GM23338 (cell line): ENCODE measurements around the gene GRHPR. TPM values are rescaled to one million over a fixed set of nuclear protein-coding genes. Genes with fewer than 3 reads are reported as not detected.
"Not testable (repeated sequence)": the region's sequence is repeated elsewhere in the genome, so short reads cannot be mapped to it uniquely, and the experiment has no call there.

Source experiments
- ATAC-seq: fragments of 200-7000 bp; cut with Tn5 transposase; 3 replicates; pipeline ENCODE4 v1.9.1; 2020
- DNase-seq: peaks from one replicate; pipeline ENCODE4 v3.0.0-alpha.2; 2015; ENCODE audit warnings: low spot score
- H2AFZ ChIP-seq: fragments of 200-600 bp; sonication (generic); 2 replicates; pipeline ENCODE4 v1.8.0; 2016; ENCODE audit warnings: antibody characterized with exemption, mild to moderate bottlenecking, moderate library complexity
- H3F3A ChIP-seq: fragments of 200-600 bp; sonication (generic); replicated peaks from 2 replicates; pipeline ENCODE4 v1.8.0; 2017; ENCODE audit warnings: antibody characterized with exemption, mixed run types, low read depth
- H3K27ac ChIP-seq: fragments of 200-600 bp; sonication (generic); 2 replicates; pipeline ENCODE4 v1.6.1; 2016; ENCODE audit warnings: low read depth
- H3K27me3 ChIP-seq: fragments of 200-600 bp; sonication (generic); 2 replicates; pipeline ENCODE4 v1.8.0; 2016; ENCODE audit warnings: mild to moderate bottlenecking, mixed run types, moderate library complexity; ENCODE audit not compliant: insufficient read depth
- H3K36me3 ChIP-seq: fragments of 200-600 bp; sonication (generic); 2 replicates; pipeline ENCODE4 v1.8.0; 2016; ENCODE audit warnings: mild to moderate bottlenecking; ENCODE audit not compliant: insufficient read depth
- H3K4me1 ChIP-seq: fragments of 200-600 bp; sonication (generic); 2 replicates; pipeline ENCODE4 v1.8.0; 2016; ENCODE audit warnings: mild to moderate bottlenecking, moderate library complexity; ENCODE audit not compliant: insufficient read depth
- H3K4me2 ChIP-seq: fragments of 200-600 bp; sonication (generic); 2 replicates; pipeline ENCODE4 v1.7.1; 2017; ENCODE audit warnings: mixed run types
- H3K4me3 ChIP-seq: fragments of 200-600 bp; sonication (generic); 2 replicates; pipeline ENCODE4 v1.6.1; 2016; ENCODE audit warnings: mixed run types
- H3K79me2 ChIP-seq: fragments of 200-600 bp; sonication (generic); replicated peaks from 2 replicates; pipeline ENCODE4 v1.8.0; 2017; ENCODE audit warnings: mild to moderate bottlenecking; ENCODE audit not compliant: insufficient read depth
- H3K9me2 ChIP-seq: fragments of 200-600 bp; sonication (generic); 2 replicates; pipeline ENCODE4 v1.8.0; 2017; ENCODE audit not compliant: insufficient read depth
- H4K20me1 ChIP-seq: fragments of 200-600 bp; sonication (generic); replicated peaks from 2 replicates; pipeline ENCODE4 v1.8.0; 2017; ENCODE audit warnings: mild to moderate bottlenecking; ENCODE audit not compliant: insufficient read depth
- H3K27ac Mint-ChIP-seq: 2 replicates; pipeline ENCODE4 v1.8.0; 2020; ENCODE audit warnings: inconsistent platforms, mild to moderate bottlenecking, moderate library complexity, mixed read lengths
- H3K27me3 Mint-ChIP-seq: 3 replicates; pipeline ENCODE4 v1.8.0; 2022; ENCODE audit warnings: low read depth, mild to moderate bottlenecking, moderate library complexity, mixed read lengths, inconsistent platforms; ENCODE audit not compliant: insufficient read depth, poor library complexity
- H3K36me3 Mint-ChIP-seq: 3 replicates; pipeline ENCODE4 v1.8.0; 2021; ENCODE audit warnings: low read depth, mild to moderate bottlenecking, inconsistent platforms, moderate library complexity, mixed read lengths
- H3K4me1 Mint-ChIP-seq: 3 replicates; pipeline ENCODE4 v1.8.0; 2020; ENCODE audit warnings: mild to moderate bottlenecking, inconsistent platforms, mixed read lengths
- H3K4me3 Mint-ChIP-seq: 3 replicates; pipeline ENCODE4 v1.8.0; 2021; ENCODE audit warnings: moderate library complexity, mild to moderate bottlenecking, inconsistent platforms, mixed read lengths
- H3K9me3 Mint-ChIP-seq: 3 replicates; pipeline ENCODE4 v1.8.0; 2020; ENCODE audit warnings: moderate library complexity, mild to moderate bottlenecking, inconsistent platforms, mixed read lengths
- CREB1 ChIP-seq: fragments of 250-450 bp; sonication (Bioruptor Pico); IDR thresholded peaks from 2 replicates; pipeline ENCODE4 v1.5.0; 2020; ENCODE audit warnings: low read depth, mild to moderate bottlenecking, moderate library complexity
- EZH2 ChIP-seq: fragments of 200-600 bp; sonication (generic); IDR thresholded peaks from one replicate; pipeline ENCODE4 v1.8.0; 2017; ENCODE audit warnings: antibody characterized with exemption, mild to moderate bottlenecking, low read depth; ENCODE audit not compliant: unreplicated experiment
- JUNB ChIP-seq: IDR thresholded peaks from one replicate; pipeline ENCODE4 v1.6.1; 2016; ENCODE audit warnings: antibody characterized with exemption; ENCODE audit not compliant: unreplicated experiment
- NANOG ChIP-seq: IDR thresholded peaks from 2 replicates; pipeline ENCODE4 v1.6.1; 2016; ENCODE audit warnings: antibody characterized with exemption, borderline replicate concordance
- ZNF114 ChIP-seq: fragments of 250-450 bp; sonication (Bioruptor Pico); IDR thresholded peaks from 2 replicates; pipeline ENCODE4 v1.5.0; 2020; ENCODE audit warnings: mild to moderate bottlenecking, moderate library complexity
- ZNF331 ChIP-seq: fragments of 250-450 bp; sonication (Bioruptor Pico); IDR thresholded peaks from 2 replicates; pipeline ENCODE4 v1.5.0; 2020; ENCODE audit warnings: low read depth, mild to moderate bottlenecking, moderate library complexity
- polyA plus RNA-seq: library from polyadenylated mRNA; unstranded; fragments of >200 nt; fragmentation: Nextera tagmentation; extraction: Ambion mirVana; gene quantifications from 2 replicates; pipeline ENCODE4 v1.2.1, GENCODE V29; 2016
- total RNA-seq: library from RNA; depleted of rRNA; stranded (reverse); fragments of >200 nt; shearing (Covaris generic); gene quantifications from 2 replicates; pipeline ENCODE4 v1.2.3, GENCODE V29; 2014
- TF ChIP-seq, protein P1 (sequence below): IDR thresholded peaks from 2 replicates; pipeline ENCODE4 v1.6.1; 2016; ENCODE audit warnings: antibody characterized with exemption
- TF ChIP-seq, protein P2 (sequence below): IDR thresholded peaks from one replicate; pipeline ENCODE4 v1.6.1; 2018; ENCODE audit warnings: antibody characterized with exemption; ENCODE audit not compliant: unreplicated experiment
- TF ChIP-seq, protein P3 (sequence below), 2 experiments: fragments of 200-600 bp in 1 of 2; sonication (generic) in 1 of 2; conservative IDR thresholded peaks; 2 replicates each; pipeline versions ENCODE4 v1.5.1 to v1.6.1; 2016 to 2017; ENCODE audit warnings: antibody characterized with exemption in 2 of 2, low read depth in 2 of 2, mild to moderate bottlenecking in 2 of 2, moderate library complexity in 1 of 2

Gene GRHPR
- total and polyA plus RNA-seq, 2 experiments from 2014 or later = 69.0 to 128 TPM

DNA sequence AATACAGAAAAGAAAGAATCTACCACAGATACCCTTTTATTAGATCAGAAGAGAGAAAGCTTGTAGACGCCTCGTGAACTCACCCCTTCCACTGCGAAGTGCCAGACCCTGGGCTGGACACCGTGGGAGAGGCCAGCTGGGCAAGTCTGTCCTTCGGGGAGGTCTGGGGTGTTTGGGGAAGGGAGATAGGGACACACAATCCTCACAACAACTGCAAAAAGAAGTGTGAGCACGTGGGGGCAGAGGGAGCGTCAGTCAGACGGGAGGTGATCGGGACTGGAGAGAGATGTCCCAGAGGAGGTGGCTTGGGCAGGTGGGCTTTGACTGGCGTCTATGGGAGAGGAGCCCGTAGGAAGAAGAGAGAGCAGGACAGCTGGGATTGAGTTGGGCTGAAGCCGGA, 27.3 kb upstream of the GRHPR start:
- Histone ChIP-seq H3K4me3 (no peak overlapping the region), H3K4me1 (no peaks in the 10 kb centered on the region), H3F3A (no peaks in the 10 kb centered on the region), H3K79me2 (no peaks in the 10 kb centered on the region), H3K36me3 (no peaks in the 10 kb centered on the region), H3K4me2 (no peak overlapping the region), H3K27ac (no peak overlapping the region), H4K20me1 (no peaks in the 10 kb centered on the region), H2AFZ (peak overlapping the region; percentile 56), H3K27me3 (no peaks in the 10 kb centered on the region), H3K9me2 (no peaks in the 10 kb centered on the region)
- Mint-ChIP-seq H3K27me3 (peaks cover 1% of the 10 kb centered on the region), H3K36me3 (no peaks in the 10 kb centered on the region), H3K4me3 (no peak overlapping the region), H3K4me1 (peaks cover 3% of the 10 kb centered on the region; the same call in 1 of the 3 replicates), H3K9me3 (no peaks in the 10 kb centered on the region), H3K27ac (no peak overlapping the region)
- TF ChIP-seq CREB1 (CRISPR knock-in tag) = no peak
- DNase-seq (no peak), ATAC-seq (peak; percentile 25; the same call in 2 of the 3 replicates)

DNA sequence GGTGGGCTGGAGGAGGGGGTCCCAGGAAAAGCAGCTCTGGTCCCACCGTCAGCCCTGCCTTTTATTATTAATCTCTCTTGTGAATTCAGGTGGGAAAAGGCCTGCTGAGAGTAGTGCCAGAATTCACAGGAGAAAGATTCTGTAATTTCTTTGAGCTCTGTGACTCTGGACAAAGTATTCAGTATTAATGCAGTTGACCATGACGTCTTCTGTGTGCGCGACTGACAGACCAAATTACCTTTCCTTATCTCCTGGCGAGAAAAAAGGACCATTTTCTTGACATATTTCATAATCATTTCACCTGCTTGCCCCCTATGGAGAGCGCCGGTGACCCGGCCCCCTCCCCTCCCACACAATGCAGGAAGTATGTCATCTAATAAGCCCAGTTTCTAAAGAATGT, 26.8 kb upstream of the GRHPR start:
- no peaks in the 10 kb centered on the region for H3K27me3 ChIP-seq
- no peaks in the 10 kb centered on the region for H3K79me2 ChIP-seq
- Mint-ChIP-seq H3K27me3 (peaks cover 2% of the 10 kb centered on the region), H3K36me3 (no peaks in the 10 kb centered on the region), H3K9me3 (no peaks in the 10 kb centered on the region), H3K4me1 (peaks cover 3% of the 10 kb centered on the region; the same call in 1 of the 3 replicates), H3K4me3 (no peak overlapping the region), H3K27ac (no peak overlapping the region)
- H3K4me1 ChIP-seq = no peaks in the 10 kb centered on the region
- H2AFZ ChIP-seq = no peak overlapping the region; the same call in 1 of the 2 replicates
- no peak overlapping the region for H3K4me2 ChIP-seq
- no peak for ATAC-seq
- no peak overlapping the region for H3K27ac ChIP-seq
- no peaks in the 10 kb centered on the region for H4K20me1 ChIP-seq
- TF ChIP-seq ZNF114 (CRISPR knock-in tag) (no peak), ZNF331 (no peak), CREB1 (CRISPR knock-in tag) (no peak)
- H3F3A ChIP-seq = no peaks in the 10 kb centered on the region
- no peak overlapping the region for H3K4me3 ChIP-seq
- no peaks in the 10 kb centered on the region for H3K36me3 ChIP-seq
- no peak for DNase-seq
- no peaks in the 10 kb centered on the region for H3K9me2 ChIP-seq

DNA sequence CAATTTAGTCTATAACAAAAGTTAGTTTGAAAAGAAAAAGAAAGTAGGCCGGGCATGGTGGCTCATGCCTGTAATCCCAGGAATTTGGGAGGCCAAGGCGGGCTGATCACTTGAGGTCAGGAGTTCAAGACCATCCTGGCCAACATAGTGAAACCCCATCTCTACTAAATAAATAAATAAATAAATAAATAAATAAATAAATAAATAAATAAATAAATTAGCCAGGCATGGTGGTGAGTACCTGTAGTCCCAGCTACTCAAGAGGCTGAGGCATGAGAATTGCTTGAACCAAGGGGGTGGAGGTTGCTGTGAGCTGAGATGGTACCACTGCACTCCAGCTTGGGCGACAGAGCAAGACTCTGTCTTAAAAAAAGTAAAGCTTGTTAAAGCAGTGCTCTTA, 24.5 kb upstream of the GRHPR start:
- H3K4me3 ChIP-seq, H3F3A ChIP-seq, H3K36me3 Mint-ChIP-seq, DNase-seq, H3K79me2 ChIP-seq, H2AFZ ChIP-seq, H3K27ac ChIP-seq, H3K4me1 Mint-ChIP-seq, H3K4me3 Mint-ChIP-seq, H4K20me1 ChIP-seq, ATAC-seq, H3K9me3 Mint-ChIP-seq, H3K27me3 Mint-ChIP-seq, H3K27me3 ChIP-seq, H3K4me1 ChIP-seq, H3K9me2 ChIP-seq, H3K36me3 ChIP-seq, H3K4me2 ChIP-seq, H3K27ac Mint-ChIP-seq: not testable (repeated sequence)

DNA sequence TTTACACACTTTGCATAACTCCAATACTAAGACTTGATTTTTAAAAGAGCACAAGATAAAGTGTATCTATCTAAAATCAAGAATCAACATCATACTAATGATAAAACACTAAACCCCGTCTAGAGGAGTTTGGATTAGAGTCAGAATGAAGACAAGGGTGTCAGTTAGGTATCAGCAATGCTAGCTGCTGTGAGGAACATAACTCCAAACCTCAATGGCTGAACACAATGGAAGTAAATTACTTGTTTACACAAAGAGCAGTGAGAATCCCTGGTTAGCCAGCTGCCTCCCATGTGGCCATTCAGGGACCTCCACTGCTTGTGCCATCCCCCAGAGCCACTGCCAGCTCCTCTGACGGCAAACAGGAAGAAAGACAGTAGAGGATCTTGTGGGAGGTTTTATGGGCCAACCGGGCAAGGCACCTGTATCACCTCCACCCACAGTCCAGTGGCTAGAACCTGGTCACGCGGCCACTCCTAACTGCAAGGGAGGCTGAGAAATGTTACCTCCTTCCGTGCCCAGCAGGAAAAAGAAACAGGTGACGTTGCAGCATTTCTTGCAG, 24.0 kb upstream of the GRHPR start:
- no peaks in the 10 kb centered on the region for H3K36me3 ChIP-seq
- H3K4me1 Mint-ChIP-seq = peaks cover 8% of the 10 kb centered on the region; the same call in 2 of the 3 replicates
- no peak overlapping the region for H3K4me3 Mint-ChIP-seq
- H3K4me3 ChIP-seq = no peak overlapping the region
- H3F3A ChIP-seq = no peaks in the 10 kb centered on the region
- no peak overlapping the region for H3K4me2 ChIP-seq
- H3K9me2 ChIP-seq = no peaks in the 10 kb centered on the region
- no peaks in the 10 kb centered on the region for H4K20me1 ChIP-seq
- H3K27ac Mint-ChIP-seq = no peak overlapping the region
- no peak overlapping the region for H2AFZ ChIP-seq
- DNase-seq = no peak
- H3K27me3 ChIP-seq = no peaks in the 10 kb centered on the region
- no peaks in the 10 kb centered on the region for H3K9me3 Mint-ChIP-seq
- no peaks in the 10 kb centered on the region for H3K79me2 ChIP-seq
- ATAC-seq = no peak; the same call in 2 of the 3 replicates
- peaks cover 2% of the 10 kb centered on the region for H3K27me3 Mint-ChIP-seq
- no peaks in the 10 kb centered on the region for H3K36me3 Mint-ChIP-seq
- H3K4me1 ChIP-seq = no peaks in the 10 kb centered on the region
- H3K27ac ChIP-seq = no peak overlapping the region
- TF ChIP-seq EZH2 = no peak
- TF ChIP-seq, protein P1, sequence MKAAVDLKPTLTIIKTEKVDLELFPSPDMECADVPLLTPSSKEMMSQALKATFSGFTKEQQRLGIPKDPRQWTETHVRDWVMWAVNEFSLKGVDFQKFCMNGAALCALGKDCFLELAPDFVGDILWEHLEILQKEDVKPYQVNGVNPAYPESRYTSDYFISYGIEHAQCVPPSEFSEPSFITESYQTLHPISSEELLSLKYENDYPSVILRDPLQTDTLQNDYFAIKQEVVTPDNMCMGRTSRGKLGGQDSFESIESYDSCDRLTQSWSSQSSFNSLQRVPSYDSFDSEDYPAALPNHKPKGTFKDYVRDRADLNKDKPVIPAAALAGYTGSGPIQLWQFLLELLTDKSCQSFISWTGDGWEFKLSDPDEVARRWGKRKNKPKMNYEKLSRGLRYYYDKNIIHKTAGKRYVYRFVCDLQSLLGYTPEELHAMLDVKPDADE = no peak
- TF ChIP-seq, protein P2, sequence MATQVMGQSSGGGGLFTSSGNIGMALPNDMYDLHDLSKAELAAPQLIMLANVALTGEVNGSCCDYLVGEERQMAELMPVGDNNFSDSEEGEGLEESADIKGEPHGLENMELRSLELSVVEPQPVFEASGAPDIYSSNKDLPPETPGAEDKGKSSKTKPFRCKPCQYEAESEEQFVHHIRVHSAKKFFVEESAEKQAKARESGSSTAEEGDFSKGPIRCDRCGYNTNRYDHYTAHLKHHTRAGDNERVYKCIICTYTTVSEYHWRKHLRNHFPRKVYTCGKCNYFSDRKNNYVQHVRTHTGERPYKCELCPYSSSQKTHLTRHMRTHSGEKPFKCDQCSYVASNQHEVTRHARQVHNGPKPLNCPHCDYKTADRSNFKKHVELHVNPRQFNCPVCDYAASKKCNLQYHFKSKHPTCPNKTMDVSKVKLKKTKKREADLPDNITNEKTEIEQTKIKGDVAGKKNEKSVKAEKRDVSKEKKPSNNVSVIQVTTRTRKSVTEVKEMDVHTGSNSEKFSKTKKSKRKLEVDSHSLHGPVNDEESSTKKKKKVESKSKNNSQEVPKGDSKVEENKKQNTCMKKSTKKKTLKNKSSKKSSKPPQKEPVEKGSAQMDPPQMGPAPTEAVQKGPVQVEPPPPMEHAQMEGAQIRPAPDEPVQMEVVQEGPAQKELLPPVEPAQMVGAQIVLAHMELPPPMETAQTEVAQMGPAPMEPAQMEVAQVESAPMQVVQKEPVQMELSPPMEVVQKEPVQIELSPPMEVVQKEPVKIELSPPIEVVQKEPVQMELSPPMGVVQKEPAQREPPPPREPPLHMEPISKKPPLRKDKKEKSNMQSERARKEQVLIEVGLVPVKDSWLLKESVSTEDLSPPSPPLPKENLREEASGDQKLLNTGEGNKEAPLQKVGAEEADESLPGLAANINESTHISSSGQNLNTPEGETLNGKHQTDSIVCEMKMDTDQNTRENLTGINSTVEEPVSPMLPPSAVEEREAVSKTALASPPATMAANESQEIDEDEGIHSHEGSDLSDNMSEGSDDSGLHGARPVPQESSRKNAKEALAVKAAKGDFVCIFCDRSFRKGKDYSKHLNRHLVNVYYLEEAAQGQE = no peak
- no peak for TF ChIP-seq JUNB
- no peak for TF ChIP-seq NANOG
- TF ChIP-seq, protein P3, sequence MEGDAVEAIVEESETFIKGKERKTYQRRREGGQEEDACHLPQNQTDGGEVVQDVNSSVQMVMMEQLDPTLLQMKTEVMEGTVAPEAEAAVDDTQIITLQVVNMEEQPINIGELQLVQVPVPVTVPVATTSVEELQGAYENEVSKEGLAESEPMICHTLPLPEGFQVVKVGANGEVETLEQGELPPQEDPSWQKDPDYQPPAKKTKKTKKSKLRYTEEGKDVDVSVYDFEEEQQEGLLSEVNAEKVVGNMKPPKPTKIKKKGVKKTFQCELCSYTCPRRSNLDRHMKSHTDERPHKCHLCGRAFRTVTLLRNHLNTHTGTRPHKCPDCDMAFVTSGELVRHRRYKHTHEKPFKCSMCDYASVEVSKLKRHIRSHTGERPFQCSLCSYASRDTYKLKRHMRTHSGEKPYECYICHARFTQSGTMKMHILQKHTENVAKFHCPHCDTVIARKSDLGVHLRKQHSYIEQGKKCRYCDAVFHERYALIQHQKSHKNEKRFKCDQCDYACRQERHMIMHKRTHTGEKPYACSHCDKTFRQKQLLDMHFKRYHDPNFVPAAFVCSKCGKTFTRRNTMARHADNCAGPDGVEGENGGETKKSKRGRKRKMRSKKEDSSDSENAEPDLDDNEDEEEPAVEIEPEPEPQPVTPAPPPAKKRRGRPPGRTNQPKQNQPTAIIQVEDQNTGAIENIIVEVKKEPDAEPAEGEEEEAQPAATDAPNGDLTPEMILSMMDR (conservative IDR thresholded peaks at IDR 0.05; ENCODE audit: low read depth in 2 of 2) = no peak
